EL (cell line): ENCODE measurements around the gene MAP4K3.
"Not testable (repeated sequence)": the region's sequence is repeated elsewhere in the genome, so short reads cannot be mapped to it uniquely, and the experiment has no call there.

Source experiments
- DNase-seq: peaks from one replicate; pipeline ENCODE4 v3.0.0-alpha.2; 2016

Gene MAP4K3

DNA sequence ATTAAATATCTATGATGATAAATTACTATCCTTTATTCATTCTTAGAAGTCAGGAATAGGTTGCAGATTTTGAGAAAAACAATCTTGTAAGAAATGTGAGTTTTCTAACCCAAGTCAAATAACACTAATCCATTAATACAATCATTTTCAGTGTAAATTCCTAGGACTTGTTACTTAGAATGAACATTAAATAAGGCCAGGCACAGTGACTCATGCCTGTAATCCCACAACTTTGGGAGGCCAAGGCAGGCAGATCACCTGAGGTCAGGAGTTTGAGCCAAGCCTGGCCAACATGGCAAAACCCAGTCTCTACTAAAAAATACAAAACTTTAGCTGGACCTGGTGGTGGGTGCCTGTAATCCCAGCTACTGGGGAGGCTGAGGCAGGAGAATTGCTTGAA, 147.5 kb downstream of the MAP4K3 start:
- peak; percentile 11 for DNase-seq

DNA sequence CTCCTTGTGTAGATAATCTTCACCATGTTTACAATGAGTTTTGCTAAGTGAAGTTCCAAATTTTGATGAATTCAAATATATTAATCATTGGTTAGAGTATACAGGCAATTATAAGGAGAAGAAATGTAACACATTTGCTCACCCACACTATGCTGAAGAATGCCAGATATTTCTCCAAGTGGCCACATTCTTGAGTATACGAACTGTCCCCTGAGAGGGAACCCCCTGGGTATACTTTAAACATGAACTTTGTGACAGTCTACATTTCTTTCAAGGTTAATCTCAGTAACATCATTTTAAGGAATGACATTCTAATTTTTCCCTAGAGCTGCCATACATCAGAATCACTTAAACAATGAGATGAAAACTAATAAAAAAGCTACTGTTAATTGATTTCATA, 153.5 kb downstream of the MAP4K3 start:
- no peak for DNase-seq

DNA sequence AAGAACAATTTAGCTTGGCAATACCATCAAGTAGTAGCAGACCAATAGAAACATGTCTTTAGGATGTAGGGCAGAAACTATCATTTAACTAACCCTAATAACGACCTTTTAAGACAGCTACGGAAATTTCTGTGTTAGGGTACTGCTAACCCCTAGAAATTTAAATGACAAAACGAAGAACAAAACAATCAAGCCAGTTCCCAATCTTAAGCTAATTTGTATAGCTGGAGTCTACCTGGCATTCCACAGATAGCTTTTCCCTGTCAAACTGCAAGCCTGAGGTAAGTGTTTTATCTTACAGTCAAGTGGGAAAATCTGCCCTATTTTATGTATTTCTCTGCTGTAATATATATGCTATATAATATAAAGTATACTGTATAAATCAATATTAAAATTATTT, 155.7 kb downstream of the MAP4K3 start:
- DNase-seq, result no peak

DNA sequence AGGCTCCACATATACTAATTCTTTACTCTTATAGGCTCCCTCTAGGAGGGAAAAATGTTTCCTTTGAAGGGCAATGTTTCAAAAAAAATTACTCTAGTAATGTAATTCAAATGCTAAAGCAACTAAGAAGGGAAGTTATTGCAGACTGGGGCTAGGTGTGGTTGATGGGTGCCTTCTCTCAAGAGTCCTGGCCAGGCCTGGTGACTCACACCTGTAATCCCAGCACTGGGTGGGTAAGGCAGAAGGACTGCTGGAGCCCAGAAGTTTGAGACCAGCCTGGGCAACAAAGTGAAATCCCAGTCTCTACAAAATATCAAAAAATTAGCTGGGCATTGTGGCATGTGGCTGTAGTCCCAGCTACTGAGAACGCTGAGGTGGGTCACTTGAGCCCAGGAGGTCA, 162.1 kb downstream of the MAP4K3 start:
- peak; percentile 7 for DNase-seq

DNA sequence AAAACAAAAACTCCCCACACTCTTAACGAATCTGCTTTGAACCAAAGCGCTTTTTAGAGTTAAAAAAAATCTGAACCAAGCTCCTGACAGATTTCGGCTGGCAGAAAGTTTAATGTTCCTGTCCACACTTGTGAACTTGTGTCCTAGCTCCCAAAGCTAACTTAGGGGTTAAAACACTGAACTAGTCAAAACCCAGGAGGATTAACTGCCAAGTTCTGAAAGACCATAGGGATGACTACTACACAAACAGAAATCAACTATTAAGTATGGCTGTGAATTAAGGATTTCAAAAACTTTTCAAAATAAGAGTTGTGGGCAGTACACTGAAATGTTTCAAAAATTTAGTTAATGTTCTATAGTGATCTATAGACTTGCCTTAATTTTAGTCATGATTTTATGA, 167.1 kb downstream of the MAP4K3 start:
- DNase-seq, result no peak

DNA sequence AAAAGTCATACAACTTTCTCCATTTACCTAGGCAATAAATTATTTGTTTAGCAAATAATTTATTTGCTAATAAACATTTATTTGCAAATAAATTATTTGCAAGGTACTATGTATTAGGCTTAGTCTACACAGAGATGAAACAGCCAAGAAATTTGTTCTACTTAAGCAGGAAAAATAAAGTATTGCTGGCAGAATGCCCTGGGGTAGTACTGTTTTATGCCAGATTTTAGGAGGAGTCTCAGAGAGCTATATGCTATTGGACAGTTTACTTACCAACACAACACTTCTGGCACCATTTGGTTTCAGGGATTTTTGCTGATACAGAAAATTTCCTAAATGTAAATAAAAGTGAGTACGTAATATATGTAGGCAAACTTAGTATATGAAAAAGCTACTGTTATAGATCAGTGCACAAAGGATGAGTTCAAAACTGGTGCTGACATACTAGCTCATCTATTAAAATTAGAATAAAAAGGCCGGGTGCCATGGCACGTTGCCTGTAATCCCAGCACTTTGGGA, 170.1 kb downstream of the MAP4K3 start:
- DNase-seq, result no peak

DNA sequence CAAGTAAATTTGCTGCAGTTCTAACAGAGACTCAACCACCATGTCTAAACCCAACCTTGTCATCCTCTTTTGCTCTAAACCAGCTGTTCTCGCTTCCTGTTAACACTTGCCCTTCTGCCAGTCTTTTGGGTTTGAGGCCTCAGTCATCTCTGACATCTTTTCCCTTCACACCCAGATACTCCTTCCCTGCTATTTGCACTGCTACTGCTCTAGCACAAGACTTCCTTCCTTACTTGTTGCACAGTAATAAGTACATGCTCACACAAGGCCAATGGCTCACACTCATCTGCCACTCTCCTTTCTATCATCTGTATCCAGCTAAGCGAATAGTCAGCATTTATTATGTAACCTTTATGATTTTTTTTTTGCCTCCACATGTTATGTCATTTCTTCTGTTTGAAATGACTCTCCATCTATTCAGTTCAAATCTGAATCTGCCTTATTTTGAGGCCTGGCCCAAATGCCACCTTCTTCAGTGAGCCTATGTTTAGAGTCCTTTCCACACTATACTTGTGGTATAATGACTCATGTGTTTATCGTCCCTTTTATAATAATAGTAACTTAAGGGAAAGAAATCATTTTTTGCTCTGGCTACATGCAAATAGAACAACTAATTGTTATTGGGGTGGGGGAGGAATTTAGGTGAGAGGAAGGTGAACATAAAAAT, 170.8 kb downstream of the MAP4K3 start:
- DNase-seq, result no peak

DNA sequence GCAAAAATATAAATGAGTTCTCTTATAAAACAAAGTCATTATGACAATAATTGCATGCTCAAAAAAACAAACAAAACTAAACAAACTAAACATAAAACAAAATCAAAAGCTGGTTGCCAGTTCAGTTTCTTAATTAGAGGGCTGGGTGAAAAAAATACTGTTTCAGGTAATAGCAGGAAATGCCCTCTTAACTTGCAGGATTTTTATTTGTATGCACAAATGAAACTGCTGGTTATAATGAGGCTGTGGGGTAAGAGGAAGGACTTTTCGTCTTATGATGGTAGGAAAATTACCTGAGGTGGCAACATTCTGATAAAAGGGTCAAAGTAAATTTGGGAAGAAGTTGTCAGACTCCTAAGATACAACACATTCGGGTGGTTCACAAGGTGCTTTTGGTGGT, 171.8 kb downstream of the MAP4K3 start:
- DNase-seq, result no peak

DNA sequence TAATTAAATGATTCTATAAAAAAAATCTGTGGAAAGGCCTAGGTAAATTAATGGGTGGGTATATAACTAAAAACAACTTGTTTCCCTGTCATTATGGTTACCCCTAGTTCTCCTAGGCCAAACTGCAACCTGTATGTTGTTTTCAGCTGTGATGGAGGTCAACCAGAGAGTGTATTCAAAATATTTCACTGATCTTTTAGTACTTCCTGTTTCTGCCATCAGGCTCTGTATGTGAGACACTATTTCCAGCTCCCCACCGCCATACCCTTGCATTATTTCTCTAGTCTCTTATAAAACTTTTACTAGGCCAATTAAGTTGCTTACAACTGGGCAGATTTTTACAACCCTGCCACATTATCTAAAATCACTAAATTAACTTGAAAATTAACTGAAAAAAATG, 172.4 kb downstream of the MAP4K3 start:
- no peak for DNase-seq

DNA sequence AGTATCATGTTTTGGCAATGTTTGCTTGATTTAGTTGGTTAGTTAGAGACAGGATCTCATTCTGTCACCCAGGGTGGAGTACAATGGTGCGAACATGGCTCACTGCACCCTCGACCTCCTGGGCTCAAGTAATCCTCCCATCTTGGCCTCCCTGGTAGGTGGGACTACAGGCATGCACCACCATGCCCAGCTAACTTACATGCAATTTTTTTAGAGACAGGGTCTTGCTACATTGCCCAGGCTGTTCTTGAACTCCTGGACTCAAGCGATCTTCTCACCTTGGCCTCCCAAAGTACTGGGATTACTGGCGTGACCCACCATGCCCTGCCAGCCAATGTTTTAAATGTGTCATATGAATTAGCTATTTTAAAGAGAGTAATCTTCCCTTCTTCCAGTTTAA, 177.0 kb downstream of the MAP4K3 start:
- no peak for DNase-seq

DNA sequence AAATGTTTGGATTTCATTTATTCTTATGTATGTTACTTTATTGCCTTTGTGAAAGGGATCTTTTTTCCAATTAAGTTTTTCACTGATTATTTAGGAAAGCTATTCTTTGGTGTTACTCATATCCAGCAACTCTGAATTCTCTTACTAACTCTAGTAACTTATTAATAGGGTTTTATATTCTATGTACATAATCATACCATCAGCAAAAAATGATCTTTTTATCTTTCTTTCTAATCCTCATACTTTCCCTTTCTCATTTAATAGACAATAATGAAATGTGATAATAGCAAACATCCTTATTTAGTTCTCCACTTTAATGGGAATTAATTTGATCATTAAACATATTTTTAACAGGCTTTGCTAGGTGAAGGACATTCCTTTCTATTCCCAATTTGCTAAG, 181.0 kb downstream of the MAP4K3 start:
- no peak for DNase-seq

DNA sequence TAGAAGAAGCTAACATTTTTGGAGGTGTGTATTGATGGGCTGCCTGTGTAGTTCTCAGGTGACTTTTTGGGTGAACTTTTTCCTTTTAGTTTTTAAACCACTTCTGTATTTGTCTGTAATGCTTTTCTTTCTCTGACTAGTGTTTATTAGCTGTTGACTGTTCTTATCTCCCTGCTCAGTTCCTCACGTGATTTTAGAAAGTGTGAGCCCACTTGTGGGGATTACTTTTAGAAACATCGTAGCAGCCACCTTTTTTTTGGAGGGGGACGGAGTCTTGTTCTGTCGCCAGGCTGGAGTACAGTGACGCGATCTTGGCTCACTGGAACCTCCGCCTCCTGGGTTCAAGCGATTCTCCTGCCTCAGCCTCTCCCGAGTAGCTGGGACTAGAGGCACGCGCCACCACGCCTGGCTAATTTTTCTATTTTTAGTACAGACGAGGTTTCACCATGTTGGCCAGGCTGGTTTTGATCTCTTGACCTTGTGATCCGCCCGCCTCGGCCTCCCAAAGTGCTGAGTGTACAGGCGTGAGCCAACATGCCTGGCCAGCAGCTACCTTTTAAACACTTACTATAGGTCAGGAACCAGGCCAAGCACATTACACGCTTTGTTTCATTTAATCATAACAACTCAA, 184.1 kb downstream of the MAP4K3 start:
- DNase-seq, result no peak

DNA sequence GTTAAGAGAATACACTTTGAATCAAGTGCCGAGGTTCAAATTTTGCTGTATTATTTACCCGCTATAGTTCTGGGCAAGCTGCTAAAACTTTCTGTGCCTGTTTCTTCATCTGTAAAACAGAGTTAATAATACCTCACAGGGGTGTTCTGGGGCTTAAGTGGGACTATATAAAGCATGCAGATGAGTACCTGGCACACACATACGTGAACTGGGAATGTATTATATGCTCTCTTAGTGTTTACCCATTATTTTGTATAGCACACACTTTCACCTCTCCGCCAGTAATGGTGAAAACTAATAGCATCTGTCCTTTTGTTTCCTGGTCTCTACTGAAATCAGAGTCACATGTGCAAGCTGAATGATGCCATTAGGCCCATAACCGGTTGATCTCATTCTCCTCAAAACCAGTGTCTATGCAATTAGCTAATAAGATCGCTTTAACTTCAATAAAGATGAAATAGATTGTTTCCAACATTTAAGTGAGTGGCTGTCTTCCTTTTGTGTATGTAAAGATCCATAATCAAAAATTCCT, 189.5 kb downstream of the MAP4K3 start:
- DNase-seq, result no peak

DNA sequence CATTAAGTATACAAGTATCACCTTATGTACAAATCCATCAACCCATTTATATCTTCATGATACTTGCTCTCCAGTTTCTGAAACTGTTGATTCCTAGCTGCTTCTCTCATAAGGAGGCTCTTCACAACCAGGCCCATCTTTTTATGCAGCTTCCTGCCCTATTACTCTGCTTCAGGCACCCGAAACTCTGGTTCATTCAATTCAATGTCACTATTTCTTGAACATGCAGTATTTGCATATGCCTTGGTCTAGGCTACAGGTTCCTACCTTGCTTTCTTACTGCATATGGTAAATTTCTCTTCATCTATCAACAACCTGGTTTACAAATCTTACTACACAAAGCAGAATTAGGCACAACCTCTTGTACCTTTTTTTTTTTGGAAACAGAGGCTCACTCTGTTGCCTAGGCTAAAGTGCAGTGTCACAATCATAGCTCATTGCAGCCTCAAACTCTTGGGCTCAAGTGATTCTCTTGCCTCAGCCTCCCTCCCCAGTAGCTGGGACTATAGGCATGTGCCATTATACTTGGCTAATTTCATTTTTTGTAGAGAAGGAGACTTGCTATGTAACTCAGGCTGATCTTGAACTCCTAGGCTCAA, 190.6 kb downstream of the MAP4K3 start:
- no peak for DNase-seq

DNA sequence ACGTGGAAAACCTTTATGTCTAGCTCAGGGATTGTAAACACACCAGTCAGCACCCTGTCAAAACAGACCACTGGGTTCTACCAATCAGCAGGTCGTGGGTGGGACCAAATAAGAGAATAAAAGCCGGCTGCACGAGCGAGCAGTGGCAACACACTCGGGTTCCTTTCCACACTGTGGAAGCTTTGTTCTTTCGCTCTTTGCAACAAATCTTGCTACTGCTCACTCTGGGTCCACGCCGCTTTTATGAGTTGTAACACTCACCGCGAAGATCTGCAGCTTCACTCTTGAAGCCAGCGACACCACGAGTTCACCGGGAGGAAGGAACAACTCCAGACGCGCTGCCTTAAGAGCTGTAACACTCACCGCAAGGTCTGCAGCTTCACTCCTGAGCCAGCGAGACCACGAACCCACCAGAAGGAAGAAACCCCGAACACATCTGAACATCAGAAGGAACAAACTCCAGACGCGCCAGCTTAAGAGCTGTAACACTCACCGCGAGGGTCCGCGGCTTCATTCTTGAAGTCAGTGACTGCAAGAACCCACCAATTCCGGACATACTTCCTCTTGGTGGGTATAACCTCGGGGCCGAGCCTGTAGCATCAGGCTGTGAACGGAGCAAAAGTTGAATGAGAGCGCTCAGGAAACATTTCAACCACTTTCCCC, 192.0 kb downstream of the MAP4K3 start:
- DNase-seq, result peak; percentile 33

DNA sequence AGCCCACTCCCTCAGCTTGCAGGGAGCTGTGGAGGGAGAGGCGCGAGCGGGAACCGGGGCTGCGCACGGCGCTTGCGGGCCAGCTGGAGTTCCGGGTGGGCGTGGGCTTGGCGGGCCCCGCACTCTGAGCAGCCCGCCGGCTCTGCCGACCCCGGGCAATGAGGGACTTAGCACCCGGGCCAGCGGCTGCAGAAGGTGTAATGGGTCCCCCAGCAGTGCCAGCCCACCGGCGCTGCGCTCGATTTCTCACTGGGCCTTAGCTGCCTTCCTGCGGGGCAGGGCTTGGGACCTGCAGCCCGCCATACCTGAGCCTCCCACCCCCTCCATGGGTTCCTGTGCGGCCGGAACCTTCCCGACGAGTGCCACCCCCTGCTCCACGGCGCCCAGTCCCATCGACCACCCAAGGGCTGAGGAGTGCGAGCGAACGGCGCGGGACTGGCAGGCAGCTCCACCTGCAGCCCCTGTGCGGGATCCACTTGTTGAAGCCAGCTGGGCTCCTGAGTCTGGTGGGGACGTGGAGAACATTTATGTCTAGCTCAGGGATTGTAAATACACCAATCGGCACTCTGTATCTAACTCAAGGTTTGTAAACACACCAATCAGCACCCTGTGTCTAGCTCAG, 192.7 kb downstream of the MAP4K3 start:
- DNase-seq, result not testable (repeated sequence)

DNA sequence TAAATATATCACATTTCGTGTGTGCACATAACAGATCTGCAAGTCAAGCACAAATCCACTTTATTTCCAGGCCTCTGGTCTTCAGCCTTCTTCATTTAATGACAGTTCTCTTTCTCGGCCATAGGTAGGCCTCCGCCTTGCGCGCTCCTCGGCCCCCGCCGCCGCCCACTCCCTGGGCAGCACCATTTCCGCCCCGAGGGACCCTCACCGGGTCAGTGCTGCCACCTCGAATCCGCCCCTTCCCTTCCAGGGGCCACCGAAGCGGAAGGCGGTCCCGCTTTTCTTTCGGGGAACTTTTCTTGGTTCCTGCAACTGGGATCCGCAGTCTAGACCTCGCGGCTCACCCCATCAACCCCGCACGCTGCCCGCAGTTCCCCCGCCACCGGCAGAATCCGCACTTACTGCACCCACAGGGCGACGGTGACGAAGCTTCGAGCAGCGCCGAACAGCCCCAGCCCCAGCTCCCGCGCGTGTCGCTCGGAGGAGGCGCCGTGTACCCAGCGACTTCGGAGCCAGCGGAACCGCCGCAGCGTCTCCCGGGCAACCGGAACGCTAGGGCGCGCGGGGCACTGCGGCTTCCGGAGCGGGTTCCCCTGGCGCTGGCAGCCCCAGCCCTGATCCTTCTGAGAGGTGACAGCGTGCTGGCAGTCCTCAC, 193.5 kb downstream of the MAP4K3 start, which contains the start of gene CDKL4:
TSS of gene CDKL4 (minus strand) at position 502 of the 655 bp plus-strand sequence.
- peak; percentile 17 for DNase-seq

DNA sequence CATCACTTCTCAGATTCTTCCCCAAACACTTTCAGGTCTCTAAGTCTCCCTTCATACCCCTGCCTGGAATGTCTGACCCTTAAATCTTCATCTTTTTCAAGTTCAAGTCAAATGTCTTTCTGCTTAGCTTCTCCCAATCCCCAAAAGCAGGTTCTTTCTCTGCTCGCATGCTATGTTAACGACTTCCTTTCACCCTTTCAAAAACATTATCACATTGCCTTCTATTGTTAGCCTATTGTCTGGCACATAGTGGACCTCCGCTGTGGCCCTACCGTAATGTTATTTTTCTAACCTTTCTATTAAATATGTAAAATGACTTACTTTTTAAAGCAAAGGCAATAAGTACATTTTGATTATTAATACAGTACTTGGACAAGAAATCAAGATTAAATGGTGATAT, 195.5 kb downstream of the MAP4K3 start:
- DNase-seq, result no peak

DNA sequence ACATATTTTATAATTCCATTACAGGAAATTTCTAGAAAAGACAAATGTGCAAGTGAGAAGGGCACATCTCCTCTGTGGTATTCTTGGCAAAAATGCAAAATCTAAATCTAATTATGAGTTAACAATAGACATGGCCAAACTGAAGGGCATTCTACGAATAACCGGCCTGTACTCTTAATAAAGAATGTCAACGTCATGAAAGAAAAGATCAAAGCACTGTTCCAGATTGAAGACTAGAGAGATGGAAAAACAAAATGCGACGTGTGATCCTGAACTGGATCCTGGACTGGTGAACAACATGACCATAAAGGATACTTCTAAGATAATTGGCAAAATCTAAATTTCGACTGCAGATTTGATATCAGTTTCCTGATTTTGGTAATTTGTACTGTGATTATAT, 196.3 kb downstream of the MAP4K3 start:
- no peak for DNase-seq

DNA sequence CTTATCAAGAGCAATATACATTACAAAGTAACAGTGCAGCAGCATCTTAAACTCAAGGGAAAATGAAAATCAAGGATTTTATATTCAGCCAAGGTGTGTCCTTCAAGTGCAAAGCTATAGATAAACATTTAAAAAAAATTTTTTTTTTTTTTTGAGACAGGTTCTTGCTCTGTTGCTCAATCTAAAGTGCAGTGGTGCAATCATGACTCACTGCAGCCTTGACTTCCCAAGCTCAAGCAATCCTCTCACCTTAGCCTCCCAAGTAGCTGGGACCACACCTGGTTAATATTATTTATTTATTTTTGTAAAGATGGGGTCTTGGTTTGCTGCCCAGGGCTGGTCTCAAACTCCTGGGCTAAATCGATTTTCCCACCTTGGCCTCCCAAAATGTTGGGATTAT, 202.3 kb downstream of the MAP4K3 start:
- no peak for DNase-seq

DNA sequence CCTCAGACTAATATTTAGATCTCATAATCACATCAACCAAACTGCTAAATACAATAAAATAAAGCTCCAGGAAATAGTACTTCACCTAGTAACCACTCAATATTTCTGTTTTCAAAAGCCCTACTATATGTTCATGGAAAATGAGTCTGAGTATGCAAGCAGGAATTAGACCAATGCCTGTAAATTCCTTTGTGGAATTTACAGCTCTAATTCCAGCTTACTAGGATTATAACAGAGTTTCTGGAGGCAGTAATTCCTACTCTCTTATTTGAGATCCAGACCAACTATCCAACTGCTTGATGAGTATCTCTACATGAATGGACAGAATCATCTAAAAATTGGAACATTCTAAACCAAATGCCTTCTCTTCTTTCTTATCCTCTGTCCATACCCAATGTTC, 204.9 kb downstream of the MAP4K3 start:
- DNase-seq, result peak; percentile 10

DNA sequence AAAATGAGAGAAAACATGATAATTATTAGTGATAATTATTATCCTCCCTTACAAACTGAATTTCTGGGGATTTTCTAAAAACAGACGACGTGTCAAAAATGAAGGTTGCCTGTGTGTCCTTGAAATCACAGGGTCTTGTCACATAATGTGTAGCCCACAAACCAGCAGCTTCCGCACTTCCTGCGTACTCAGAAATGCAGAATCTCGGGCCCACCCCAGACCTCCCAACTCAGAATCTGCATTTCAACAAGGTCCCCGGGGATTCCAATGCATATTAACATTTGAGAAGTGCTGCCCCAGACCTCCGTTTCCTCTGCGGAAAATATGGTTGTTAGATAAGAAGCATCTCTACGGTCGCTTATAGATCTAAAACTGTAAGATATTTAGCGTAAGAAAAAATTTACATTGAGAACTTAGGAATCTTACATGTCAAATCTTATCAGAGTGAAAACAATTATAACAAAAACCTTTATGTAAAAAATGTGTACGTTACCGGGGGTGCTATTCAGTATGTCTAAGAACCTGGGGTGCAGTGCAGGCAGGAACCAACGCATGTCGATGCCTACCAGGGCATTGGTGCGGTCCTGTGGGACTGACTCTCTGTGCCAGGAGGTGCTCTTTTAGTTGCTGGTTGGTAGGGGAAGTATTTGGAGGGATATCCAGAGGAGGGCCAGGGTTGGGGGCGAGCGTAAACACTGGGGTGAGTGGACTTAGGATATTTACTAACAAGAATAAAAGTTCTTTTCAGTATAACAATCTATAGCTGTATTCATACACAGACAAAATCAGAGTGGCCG, 208.5 kb downstream of the MAP4K3 start:
- no peak for DNase-seq
